Fibroblast of skin of abdomen (primary cell): ENCODE data around the gene RHOBTB3.
A peak's percentile ranks its signal among the peaks of the same experiment; 100 is the strongest.

Experiments
- DNase-seq: peaks from one replicate; pipeline ENCODE4 v3.0.0-alpha.2; 2013

RHOBTB3 gene

GRCh38 chr5:95713960-95714710, 17.0 kb upstream of the RHOBTB3 start:
- no peak for DNase-seq

DNA sequence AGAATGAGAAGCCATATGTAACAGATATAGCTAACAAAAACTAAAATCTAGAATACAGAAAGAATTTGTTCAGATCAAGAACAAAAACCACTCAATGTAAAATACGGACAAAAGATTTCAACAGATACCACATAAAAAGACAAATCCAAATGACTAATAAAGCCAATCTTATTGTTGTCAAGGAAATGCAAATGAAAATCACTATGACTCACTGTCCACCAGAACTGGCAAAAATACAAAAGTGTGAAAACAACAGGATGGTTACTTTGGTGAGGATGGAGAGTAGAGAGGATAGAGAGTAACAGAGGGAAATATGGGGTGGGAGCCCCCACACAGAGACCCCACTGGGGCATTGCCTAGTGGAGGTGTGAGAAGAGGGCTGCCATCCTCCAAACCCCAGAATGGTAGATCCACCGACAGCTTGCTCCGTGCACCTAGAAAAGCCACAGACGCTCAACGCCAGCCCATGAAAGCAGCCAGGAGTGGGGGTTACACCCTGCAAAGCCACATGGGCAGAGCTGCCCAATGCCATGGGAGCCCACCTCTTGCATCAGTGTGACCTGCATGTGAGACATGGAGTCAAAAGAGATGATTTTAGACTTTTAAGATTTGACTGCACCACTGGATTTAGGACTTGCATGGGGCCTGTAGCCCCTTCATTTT, 15.2 kb upstream of the RHOBTB3 start:
- DNase-seq: peak; percentile 86

DNA sequence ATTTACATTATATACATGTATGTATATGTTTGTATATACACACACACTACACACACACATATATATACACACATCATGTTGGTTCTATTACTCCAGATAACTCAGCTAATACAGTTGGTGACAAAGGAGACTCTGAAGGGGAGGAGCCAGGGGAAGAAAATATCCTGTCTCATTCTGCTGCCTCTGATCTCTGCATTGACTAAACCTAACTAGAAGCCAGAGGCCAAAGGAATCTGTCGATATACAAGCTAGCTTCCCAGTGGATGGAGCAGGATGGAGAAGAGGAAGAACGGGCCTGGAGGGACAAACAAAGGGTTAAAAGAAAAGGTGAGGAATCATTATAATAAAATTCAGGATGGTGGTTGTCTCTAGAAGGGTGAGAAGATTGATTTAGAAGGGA, 13.7 kb upstream of the RHOBTB3 start:
- no peak for DNase-seq

- no peak for DNase-seq
Measured at GRCh38 chr5:95718203-95718602, 12.9 kb upstream of the RHOBTB3 start.

DNA sequence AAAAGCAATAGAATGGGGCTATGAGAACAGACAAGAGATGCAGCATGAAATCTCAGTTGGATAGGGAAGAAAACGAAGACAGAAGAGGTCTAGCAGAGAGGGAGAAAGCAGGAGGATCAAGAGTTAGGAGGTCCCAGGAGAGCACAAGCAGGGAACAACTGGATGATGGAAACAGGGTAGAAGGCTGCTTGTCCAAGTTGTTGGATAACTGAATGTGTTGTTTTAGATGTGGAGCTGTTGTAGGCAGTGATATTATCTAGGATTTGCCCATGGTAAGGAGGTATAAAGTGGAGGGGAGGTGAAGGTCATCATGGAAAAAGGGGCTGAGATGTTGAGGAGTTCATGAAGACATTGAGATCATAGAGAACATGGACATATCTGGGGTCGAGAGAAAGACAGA, 12.4 kb upstream of the RHOBTB3 start:
- no peak for DNase-seq

DNA sequence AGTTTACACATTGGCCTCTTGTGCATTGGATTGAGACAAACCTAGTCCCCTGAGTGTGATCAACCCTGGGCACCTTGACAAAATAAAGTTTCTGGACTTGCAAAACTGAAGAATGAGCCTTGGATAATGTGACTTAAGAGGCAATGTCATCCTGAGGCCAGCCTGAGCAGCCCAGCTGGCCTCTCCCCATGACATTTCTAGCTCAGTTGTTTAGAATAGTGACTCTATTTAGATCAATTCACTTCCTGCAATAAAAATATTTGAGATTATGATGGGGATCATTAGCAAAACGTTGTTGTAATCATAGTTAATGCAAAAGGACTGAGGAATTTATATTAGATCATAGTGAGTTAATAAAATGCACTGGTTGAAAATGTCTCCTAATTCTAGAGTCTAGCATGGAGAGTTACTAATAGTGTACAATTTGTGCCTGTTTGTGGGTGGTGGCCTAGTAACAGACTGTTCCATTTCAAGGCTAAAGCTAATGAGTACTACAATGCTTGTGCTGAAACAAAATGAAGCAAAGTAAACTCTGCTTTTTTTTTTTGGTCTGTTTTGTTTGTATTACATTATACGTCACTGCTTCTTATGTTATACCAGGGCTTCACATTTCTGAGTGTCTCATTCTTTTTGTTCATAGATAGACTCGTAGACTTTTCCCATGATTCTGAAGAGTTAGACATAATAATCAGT, 10.9 kb upstream of the RHOBTB3 start:
- no peak for DNase-seq

- DNase-seq: no peak
Measured at GRCh38 chr5:95721582-95722295, 9.4 kb upstream of the RHOBTB3 start.

GRCh38 chr5:95723632-95724369, 7.3 kb upstream of the RHOBTB3 start:
- peak; percentile 33 for DNase-seq

DNA sequence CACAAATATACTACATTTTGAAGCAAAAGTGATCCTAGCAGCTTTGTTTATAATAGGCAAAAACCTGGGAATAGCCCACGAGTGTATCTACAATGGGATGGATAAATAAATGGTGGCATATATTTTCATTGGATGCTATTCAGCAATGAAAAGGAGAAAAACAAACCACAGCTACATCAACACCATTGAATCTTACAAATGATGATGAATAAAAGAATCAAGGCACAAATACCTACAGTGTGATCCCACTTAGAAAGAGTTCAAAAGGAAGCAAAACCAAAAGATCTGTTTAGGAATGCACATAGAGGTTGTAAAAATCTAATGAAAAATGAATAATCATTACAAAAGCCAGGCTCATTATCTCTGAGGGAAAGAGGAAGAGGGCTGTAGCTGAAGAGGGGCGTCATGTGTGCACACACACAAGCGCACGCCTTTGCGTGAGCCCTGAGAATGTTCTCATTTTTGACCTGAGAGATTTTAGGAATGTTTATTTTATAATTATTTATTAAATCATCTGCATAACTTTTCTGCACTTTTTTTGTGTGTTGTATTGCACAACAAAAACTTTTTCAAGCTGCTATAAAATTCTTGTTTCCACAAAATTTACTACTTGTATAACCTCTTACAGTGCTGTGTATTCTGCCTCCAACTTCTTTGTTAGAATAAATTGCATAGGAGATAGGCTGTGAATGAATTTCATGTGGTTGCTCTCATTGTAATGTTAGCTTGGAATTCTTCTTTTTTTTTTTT, 5.9 kb upstream of the RHOBTB3 start:
- peak; percentile 31 for DNase-seq

GRCh38 chr5:95725937-95726810, 5.0 kb upstream of the RHOBTB3 start:
- peak; percentile 82 for DNase-seq

- no peak for DNase-seq
Measured at GRCh38 chr5:95726811-95727763, 4.0 kb upstream of the RHOBTB3 start.

DNA sequence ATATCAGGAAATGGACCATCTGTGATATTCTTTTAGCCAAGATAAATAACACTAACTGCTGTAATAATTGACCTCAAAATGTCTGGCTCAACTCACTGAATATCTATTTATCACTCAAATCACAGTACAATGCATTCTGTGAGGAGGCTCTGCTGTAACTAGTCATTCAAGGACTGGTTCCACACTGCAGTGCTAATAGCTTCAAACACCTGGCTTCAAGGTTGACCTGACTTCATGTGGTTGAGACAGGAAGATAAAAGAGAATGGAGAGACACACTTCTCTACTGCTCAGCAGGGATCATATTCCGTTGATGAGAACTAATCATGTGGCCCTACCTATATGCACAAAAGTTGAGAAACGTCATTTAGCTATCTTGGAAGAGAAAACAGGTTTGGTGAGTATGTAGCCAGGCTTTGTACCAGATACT, 3.4 kb upstream of the RHOBTB3 start:
- DNase-seq: peak; percentile 50

DNA sequence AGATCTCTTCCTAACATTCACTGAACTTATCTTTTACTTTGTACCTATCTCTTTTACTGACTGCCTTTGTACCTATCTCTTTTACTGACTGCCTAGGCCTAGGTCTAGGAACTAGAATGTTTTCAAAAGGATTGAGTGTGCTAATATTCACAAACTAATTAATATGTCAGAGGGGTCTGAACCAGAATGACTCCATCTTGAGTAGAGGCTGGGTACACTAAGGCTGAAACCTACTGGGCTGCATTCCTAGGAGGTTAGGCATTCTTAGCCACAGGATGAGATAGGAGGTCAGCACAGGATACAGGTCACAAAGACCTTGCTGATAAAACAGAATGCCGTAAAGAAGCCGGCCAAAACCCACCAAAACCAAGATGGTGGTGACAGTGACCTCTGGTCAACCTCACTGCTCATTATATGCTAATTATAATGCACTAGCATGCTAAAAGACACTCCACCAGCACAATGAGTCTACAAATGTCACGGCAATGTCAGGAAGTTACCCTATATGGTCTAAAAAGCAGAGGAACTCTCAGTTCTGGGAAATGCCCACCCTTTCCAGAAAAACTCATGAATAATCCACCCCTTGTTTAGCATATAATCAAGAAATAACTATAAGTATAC, 2.5 kb upstream of the RHOBTB3 start:
- no peak for DNase-seq

DNA sequence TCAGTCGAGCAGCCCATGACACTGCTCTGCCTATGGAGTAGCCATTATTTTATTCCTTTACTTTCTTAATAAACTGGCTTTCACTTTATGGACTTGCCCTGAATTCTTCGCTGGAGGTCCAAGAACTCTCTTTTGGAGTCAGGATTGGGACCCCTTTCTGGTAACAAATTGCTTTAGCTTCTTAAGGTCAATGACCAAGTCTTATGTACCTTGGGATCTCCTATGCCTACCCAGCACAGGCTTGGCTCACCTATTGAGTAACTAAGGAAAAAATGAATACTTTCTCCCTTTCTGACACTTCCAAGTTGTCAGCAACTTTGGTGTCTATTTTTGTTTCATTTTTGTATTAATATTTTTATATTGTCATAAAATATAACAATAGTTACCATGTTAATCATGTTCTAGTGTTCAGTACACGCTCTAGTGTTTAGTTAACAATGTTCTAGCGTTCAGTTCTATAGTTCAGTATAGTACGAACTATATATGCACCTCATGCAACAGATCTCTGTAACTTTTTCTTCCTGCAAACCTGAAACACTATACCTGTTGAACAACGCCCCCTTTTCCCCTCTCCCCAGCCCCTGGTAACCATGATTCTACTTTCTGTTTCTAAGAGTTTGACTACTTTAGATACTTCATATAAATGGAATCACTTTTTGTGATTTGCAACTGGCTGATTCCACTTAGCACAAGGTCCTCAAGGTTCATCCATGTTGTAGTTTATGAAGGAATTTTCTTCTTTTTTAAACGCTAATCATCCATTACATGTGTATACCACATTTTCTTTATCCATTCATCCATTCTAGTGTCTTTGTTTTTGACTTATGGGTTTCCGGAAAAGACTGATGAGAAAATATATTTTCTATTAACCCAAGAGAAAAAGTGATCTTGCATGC, 1.8 kb upstream of the RHOBTB3 start:
- DNase-seq: no peak

DNA sequence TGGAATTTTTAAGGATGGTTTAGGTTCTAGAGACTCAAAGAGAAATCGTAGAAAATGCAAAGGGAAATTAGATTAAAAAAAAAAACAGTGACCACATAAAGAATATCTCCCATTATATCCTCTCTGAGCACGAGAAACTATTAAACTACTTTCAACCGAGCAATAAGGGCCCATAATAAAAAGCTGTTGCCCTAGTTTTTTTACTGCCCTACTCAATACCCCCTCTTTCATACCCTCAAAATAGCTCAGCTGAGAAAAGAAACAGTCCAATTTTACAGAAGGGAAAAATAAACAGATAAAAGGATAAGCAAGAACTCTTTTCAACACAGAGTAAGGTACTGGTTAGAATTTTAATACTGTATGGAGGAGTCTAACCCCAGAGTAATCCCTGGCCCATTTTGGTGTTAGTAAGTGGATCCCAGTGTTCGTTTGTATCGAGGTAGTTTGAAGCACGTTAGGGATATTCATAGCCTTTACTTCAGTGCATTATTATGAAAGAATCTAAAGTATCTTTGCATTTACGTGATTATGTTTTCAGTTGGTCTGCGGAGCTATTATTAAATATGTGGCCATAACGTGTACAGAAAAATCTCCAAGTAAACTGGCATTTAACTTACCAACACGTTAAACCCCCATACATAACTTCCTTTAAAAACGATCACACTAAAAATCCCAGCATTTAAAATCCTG, 980 bp upstream of the RHOBTB3 start:
- no peak for DNase-seq

DNA sequence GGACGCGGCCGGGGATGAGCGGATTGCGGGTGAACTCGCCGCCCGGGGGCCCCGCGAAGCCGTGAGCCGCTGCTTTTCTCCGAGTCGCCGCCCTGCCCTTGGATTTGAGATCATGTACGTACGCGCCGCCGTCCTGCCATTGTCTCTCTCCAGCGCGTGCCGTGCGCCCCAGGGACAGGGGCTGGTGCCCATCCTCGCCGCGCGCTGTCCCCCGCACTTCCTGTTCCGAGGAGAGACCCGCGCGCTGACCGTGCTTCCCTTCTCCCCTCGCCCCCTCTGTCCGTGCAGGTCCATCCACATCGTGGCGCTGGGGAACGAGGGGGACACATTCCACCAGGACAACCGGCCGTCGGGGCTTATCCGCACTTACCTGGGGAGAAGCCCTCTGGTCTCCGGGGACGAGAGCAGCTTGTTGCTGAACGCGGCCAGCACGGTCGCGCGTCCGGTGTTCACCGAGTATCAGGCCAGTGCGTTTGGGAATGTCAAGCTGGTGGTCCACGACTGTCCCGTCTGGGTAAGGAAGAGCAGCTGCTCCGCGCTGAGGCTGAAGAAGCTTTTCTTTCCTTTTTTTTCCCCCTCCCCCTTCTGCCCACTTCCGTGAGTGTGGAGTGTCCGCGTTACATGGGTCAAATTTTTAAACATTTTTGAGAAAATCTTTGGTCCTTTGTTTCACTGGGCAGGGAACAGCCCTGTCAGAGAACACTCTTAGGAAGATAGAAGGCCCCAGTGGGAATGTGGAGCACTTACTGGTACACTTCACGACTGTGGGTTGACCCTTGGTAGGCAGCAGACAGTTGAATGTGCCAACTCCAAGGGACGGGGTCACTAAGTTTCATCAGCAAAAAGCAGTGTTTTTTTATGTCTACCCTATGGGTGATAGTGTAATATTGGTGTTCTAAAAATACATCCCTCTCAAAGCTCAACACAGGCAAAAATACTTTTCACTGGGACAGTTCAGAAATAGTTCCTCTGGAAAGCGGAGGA, 727 bp downstream of the RHOBTB3 start:
- DNase-seq: peak; percentile 35
